ENCODE data around the gene PDCD4.

The PDCD4 gene

GRCh38 chr10:110857265-110858171, 14.2 kb upstream of the PDCD4 start:
- no peak overlapping the region for H3K27ac ChIP-seq
- TF ChIP-seq CTCF (IDR thresholded peaks at IDR 0.05) (no peak), ZFX (IDR thresholded peaks at IDR 0.05; ENCODE audit: borderline replicate concordance) (no peak)

DNA sequence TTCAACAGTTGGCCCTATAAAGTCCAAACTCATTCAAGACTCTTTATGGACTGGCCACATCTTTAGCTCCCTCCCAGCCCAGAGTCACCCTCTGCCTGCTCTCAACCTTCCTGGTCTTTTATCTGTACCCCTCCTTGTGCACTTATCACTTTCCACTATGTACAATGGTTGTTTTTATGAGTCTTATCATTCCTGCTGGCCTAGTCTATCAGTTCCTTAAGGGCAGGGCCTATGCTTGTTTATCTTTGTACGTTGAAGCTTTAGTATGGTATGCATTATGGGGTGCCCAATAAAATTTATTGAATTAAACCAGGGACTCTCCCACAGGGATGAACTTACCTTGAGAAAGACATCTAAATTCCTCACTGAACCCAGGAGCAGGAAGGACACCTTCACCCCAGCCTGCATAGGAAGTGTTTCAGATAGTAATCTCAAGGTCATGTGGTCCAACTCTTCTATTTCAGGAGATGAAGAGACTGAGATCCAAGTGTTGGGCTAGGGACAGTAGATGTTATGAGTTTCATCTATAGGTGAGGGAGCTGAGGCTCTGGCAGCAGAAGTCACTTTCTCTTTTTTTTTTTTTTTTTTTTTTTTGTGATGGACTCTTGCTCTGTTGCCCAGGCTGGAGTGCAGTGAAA, 13.3 kb upstream of the PDCD4 start:
- TF ChIP-seq ZFX (IDR thresholded peaks at IDR 0.05; ENCODE audit: borderline replicate concordance) (no peak), CTCF (IDR thresholded peaks at IDR 0.05) (no peak)
- H3K27ac ChIP-seq, result no peak overlapping the region

DNA sequence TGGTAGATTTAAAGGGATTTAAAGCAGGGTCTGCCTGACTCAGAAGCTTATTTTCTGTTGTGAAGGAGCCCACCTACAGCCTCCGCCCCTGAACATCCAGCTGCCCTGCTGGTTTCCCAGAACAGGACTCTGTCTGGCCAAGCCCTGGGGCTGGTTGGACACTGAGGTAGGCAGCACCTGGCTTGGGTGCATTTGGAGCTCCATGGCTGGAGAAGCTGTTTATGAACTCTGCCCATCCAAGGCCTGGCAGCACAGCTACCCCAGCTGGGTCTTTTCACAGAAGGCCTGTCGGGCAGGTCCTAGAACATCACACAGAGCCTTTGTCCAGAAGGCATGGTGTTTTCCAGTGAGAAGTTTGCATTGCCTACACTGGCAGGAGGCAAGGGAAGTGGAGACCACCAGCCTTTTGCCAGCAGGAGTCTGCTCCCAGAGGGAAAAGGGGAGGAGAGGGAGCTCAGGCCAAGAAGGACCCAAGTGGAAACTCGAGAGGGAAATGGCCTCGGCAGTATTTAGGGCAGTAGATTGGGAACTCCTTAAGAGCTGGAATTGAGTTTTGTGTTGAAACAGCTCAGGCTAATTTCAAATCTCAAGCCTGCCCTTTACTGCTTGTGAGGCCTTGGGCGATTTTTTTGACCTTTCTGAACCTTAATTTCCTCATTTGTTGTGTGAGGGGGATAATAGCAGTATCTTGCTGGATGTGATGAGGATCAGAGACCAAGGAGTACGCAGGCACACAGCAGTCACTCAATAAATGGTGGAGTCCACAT, 12.3 kb upstream of the PDCD4 start:
- no peak overlapping the region for H3K27ac ChIP-seq
- TF ChIP-seq ZFX (IDR thresholded peaks at IDR 0.05; ENCODE audit: borderline replicate concordance) (no peak), CTCF (IDR thresholded peaks at IDR 0.05) (no peak)

GRCh38 chr10:110859973-110860376, 11.8 kb upstream of the PDCD4 start:
- H3K27ac ChIP-seq, result no peak overlapping the region
- TF ChIP-seq CTCF (IDR thresholded peaks at IDR 0.05) (no peak), ZFX (IDR thresholded peaks at IDR 0.05; ENCODE audit: borderline replicate concordance) (no peak)

DNA sequence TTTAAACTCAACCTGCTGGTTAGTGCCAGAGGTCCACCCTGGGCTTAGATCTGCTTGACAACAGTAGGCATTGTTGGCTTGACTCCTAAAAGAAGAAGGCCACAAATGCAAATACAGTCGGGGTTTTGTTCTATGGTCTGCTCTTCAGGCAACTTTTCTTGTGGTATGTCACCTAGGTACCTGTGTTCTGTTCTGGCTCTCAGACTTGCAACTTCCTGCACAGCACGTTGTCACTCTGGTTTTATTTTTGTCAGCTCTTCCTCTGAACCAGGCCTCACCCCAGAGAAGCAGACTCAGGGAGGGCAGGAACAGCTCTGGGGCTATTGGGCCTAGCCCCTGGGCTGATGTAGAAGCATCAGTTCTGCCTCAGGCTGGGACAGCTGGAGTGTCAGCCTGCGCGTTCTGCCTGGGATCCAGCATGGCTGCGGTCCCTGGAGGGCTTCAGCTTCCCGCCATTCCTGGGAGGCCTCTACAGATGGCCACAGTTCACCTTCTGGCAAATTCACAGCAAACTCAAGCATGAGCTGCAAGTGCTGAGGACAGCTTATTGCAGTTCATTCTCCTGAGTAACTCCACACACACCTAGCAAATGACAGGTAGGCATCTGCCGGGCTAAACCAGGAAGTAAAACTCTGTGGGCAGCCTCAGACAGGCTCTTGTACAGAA, 11.0 kb upstream of the PDCD4 start:
- H3K27ac ChIP-seq, result no peak overlapping the region
- no peak for TF ChIP-seq ZFX (IDR thresholded peaks at IDR 0.05; ENCODE audit: borderline replicate concordance)
- no peak for TF ChIP-seq CTCF (IDR thresholded peaks at IDR 0.05)

GRCh38 chr10:110861476-110861875, 10.3 kb upstream of the PDCD4 start:
- no peak overlapping the region for H3K27ac ChIP-seq

More at GRCh38 chr10:110861476-110861875, 10.3 kb upstream of the PDCD4 start:
- TF ChIP-seq ZFX (IDR thresholded peaks at IDR 0.05; ENCODE audit: borderline replicate concordance) (no peak), CTCF (IDR thresholded peaks at IDR 0.05) (no peak)

Measured in 22Rv1 (cell line).